T-helper 2 cell (primary cell): ENCODE results near the gene ZBTB7C.

Source experiments
- DNase-seq, 5 experiments: peaks; one replicate each; pipeline versions ENCODE4 v3.0.0 to v3.0.0-alpha.2; 2012 to 2022

ZBTB7C gene

GRCh38 chr18:48183613-48184012 lies 225.6 kb downstream of the ZBTB7C start:
- DNase-seq = no peak

- no peak for DNase-seq
Measured at GRCh38 chr18:48182779-48183178, 226.4 kb downstream of the ZBTB7C start.

- no peak for DNase-seq
Measured at GRCh38 chr18:48181857-48182256, 227.3 kb downstream of the ZBTB7C start.

GRCh38 chr18:48181087-48181823 lies 227.9 kb downstream of the ZBTB7C start:
- no peak for DNase-seq

GRCh38 chr18:48179666-48180065 lies 229.5 kb downstream of the ZBTB7C start:
- no peak for DNase-seq

GRCh38 chr18:48179001-48179400 lies 230.2 kb downstream of the ZBTB7C start:
- no peak for DNase-seq

- no peak for DNase-seq
Measured at GRCh38 chr18:48176909-48177308, 232.3 kb downstream of the ZBTB7C start.

- DNase-seq = no peak
Measured at GRCh38 chr18:48173557-48173956, 235.6 kb downstream of the ZBTB7C start.

- DNase-seq = no peak
Measured at GRCh38 chr18:48172226-48173006, 236.8 kb downstream of the ZBTB7C start.

- no peak for DNase-seq
Measured at GRCh38 chr18:48171490-48172188, 237.5 kb downstream of the ZBTB7C start.

GRCh38 chr18:48170651-48171050 lies 238.5 kb downstream of the ZBTB7C start:
- no peak for DNase-seq

GRCh38 chr18:48168861-48169260 lies 240.3 kb downstream of the ZBTB7C start:
- no peak for DNase-seq

GRCh38 chr18:48167897-48168253 lies 241.3 kb downstream of the ZBTB7C start:
- no peak for DNase-seq

GRCh38 chr18:48166336-48166875 lies 242.8 kb downstream of the ZBTB7C start:
- DNase-seq = no peak

- DNase-seq = no peak
Measured at GRCh38 chr18:48165111-48165866, 243.9 kb downstream of the ZBTB7C start.

GRCh38 chr18:48164701-48165100 lies 244.5 kb downstream of the ZBTB7C start:
- no peak for DNase-seq

GRCh38 chr18:48164116-48164515 lies 245.1 kb downstream of the ZBTB7C start:
- no peak for DNase-seq

- no peak for DNase-seq
Measured at GRCh38 chr18:48163738-48164115, 245.5 kb downstream of the ZBTB7C start.

GRCh38 chr18:48162956-48163737 lies 246.0 kb downstream of the ZBTB7C start:
- DNase-seq = no peak

GRCh38 chr18:48161911-48162698 lies 247.1 kb downstream of the ZBTB7C start:
- no peak for DNase-seq
